Esophagus (tissue), 2 donors: Measurements from ENCODE around the gene NECAB2. TPM values are rescaled to one million over a fixed set of nuclear protein-coding genes. Genes with fewer than 3 reads are reported as not detected.

ENCODE experiments used
- H3K27ac ChIP-seq, 2 donors: one replicate each; pipeline ENCODE4 v1.5.1; 2013; ENCODE audit warnings: low read depth in 2 of 2, mild to moderate bottlenecking in 2 of 2, inconsistent platforms in 1 of 2, low read length in 1 of 2, moderate library complexity in 1 of 2
- H3K27me3 ChIP-seq, 2 donors: one replicate each; pipeline ENCODE4 v1.6.1; 2013; ENCODE audit warnings: low read length in 2 of 2, control low read depth in 1 of 2, mild to moderate bottlenecking in 1 of 2; ENCODE audit not compliant: insufficient read depth in 2 of 2, control insufficient read depth in 1 of 2
- H3K36me3 ChIP-seq, 2 donors: one replicate each; pipeline ENCODE4 v1.6.1; 2013; ENCODE audit warnings: low read length in 1 of 2; ENCODE audit not compliant: control insufficient read depth in 2 of 2, insufficient read depth in 2 of 2
- H3K4me1 ChIP-seq, 2 donors: one replicate each; pipeline ENCODE4 v1.6.1; 2013; ENCODE audit warnings: low read length in 1 of 2; ENCODE audit not compliant: control insufficient read depth in 2 of 2, insufficient read depth in 2 of 2
- H3K4me3 ChIP-seq, 2 donors: one replicate each; pipeline ENCODE4 v1.5.1; 2013; ENCODE audit warnings: low read length in 2 of 2, mild to moderate bottlenecking in 2 of 2, low read depth in 1 of 2, moderate library complexity in 1 of 2
- H3K9me3 ChIP-seq, 2 donors: one replicate each; pipeline ENCODE4 v1.6.1; 2013; ENCODE audit warnings: mild to moderate bottlenecking in 2 of 2, low read depth in 1 of 2, low read length in 1 of 2, moderate library complexity in 1 of 2; ENCODE audit not compliant: control insufficient read depth in 2 of 2, insufficient read depth in 1 of 2
- WGBS, 2 donors: extraction: QIAGEN DNeasy Blood & Tissue Kit; methylation state at CpG; one replicate each; pipeline ENCODE4 v1.1.7; 2013; 5-methylcytosine and 5-hydroxymethylcytosine counted together
- polyA plus RNA-seq, 2 donors: library from polyadenylated mRNA; stranded (reverse); fragments of 200-250 nt; gene quantifications; one replicate each; pipeline ENCODE4 v1.2.3, GENCODE V29; 2013
- donor health status: healthy with polysubstance abuse.
- donor health status: Bipolar disorder and iron deficiency.

Gene NECAB2
- polyA plus RNA-seq, 2 donors = not detected

DNA sequence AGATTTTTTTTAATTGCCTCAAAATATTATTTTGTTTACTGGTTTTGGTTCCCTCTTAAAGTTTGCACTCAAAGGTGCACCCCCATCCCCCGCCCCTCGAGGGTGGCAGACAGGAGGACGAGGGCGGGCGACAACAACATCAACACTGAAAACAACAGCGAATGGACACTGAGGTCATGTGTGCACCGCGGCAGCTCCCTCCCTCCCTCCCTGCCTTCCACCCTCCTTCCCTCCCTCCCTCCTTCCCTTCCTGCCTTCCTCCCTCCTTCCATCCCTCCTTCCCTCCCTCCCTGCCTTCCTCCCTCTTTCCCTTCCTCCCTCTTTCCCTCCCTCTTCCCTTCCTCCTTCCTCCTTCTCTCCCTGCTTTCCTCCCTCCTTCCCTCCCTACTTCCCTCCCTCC, 16.5 kb upstream of the NECAB2 start:
- Histone ChIP-seq H3K4me3 (no peak overlapping the region), H3K27ac (no peak overlapping the region), H3K27me3 (no peaks in the 10 kb centered on the region), H3K4me1 (peaks cover 6 to 19% of the 10 kb centered on the region in 2 donors), H3K36me3 (no peaks in the 10 kb centered on the region), H3K9me3 (no peaks in the 10 kb centered on the region)
- 31 to 35% methylated on average over 8 of the region's 8 CpGs for WGBS, 2 donors

DNA sequence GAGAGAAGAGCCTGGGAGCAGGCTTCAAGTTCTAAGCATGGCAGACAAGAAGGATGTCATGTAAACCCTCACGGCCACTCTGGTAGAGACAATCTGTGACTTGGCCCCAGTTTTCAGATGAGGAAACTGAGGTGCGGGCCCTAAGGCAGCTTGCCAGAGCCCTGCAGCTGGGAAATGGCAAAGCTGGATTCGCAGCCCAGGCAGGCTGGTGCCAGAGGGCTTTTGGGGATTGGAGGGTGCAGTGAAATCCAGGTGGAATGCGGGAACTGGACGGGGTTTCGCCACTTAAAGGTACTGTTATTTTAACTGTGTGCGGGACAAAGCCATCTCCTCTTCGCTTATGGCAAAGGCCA, 15.5 kb upstream of the NECAB2 start:
- Histone ChIP-seq H3K36me3 (no peaks in the 10 kb centered on the region), H3K9me3 (no peaks in the 10 kb centered on the region), H3K4me1 (peaks cover 3 to 14% of the 10 kb centered on the region in 2 donors), H3K27me3 (no peaks in the 10 kb centered on the region), H3K27ac (peak overlapping the region; percentile 62 to 80), H3K4me3 (peak overlapping the region in 1 of 2 donors; percentile 55)
- 12% methylated on average over 8 of the region's 8 CpGs for WGBS, 2 donors

DNA sequence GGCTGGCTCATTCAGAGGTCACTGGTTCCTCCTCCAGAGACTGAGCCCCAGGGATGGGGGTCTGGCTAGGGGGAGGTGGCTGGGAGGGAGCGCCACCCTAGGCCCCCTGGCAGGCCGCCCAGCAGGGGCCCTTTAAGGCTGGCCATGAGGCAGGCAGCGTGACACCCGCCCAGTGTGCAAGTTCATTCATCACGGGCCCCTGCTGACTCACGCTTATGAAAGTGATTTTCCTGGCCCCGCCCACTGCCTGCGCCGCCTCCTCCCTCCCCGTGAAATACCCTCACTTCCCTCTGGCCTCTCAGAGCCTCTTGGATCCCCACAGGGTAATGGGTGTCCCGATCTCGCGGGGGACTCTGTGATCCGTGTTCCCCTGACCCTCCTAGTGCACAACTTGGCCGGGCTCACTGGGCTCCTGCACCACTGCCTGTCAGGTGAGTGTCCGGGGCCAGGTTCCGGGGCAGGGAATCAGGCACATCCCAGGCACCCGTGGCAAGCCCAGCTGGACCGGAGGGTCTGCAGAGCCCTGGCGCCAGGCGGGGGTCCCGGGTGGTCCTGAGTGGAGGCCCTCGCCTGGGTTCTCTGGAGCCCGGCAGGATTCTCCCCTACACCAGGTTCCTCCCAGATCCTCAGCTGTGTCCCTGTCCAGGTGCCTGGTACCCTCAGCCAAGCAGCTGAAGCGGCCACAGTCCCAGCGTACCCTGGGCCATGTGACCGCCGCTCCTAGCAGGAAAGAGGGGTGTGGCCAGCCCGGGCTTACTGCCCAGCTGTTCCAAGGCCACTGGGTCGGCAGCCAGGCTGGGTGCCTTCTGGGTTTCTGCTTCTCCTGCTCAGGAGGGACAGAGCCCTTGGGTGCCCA, 14.9 kb upstream of the NECAB2 start, which contains the start of gene OSGIN1:
TSS of gene OSGIN1 (plus strand) at position 301 of the 856 bp plus-strand sequence. CDS start 4,432 bp downstream, outside the sequence.
- Histone ChIP-seq H3K36me3 (peaks cover 0 to 2% of the 10 kb centered on the region in 2 donors), H3K9me3 (no peaks in the 10 kb centered on the region), H3K4me3 (peak within 1 kb of the TSS; percentile 55 to 70), H3K4me1 (peaks cover 0 to 14% of the 10 kb centered on the region in 2 donors), H3K27ac (peak within 1 kb of the TSS; percentile 94 to 96), H3K27me3 (no peaks in the 10 kb centered on the region)
- WGBS, 2 donors = 0 to 1% methylated on average over 29 to 30 of the region's 30 CpGs

DNA sequence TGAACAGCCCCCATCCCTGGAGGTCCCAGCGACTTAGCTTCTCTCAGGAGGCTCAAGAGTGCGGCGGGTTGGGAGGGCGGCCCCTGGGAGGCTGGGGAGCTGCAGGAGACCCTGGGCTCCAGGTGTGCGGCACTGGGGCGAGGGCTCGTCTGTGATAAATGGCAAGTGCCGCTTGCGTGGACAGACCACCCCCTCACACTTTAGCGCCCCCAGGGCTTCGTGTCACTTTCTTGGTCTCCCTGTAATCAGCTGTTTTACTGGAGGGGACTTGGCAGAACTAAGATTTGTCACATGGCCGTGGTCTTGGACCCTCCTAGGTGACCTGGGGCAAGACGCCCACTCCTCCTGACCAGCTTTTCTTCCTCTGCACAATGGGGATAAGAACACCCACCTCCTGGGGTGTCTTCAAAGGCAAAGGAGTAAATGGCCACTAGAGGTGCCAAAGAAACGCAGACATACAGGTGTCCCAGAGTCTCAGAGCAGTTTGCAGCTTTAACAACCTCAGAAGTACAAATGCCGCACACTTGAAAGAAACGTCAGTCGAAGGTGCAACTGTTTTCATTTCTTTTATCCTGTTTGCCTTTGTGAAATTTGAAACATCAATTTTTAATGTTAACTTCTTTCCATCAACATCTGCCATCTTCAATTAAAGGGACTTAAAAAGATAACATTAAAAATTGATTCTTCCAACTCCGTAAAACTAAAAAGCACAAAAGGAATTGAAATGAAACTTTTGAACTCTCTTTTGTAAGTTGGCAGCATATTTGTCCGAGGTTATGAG, 14.1 kb upstream of the NECAB2 start:
- peaks cover 0 to 14% of the 10 kb centered on the region in 2 donors for H3K4me1 ChIP-seq
- H3K27ac ChIP-seq = peak overlapping the region; percentile 94 to 96
- H3K27me3 ChIP-seq = no peaks in the 10 kb centered on the region
- peaks cover under 1 to 3% of the 10 kb centered on the region in 2 donors for H3K36me3 ChIP-seq
- WGBS, 2 donors = 11 to 18% methylated on average over 19 of the region's 19 CpGs
- peak overlapping the region; percentile 55 to 70 for H3K4me3 ChIP-seq
- H3K9me3 ChIP-seq = no peaks in the 10 kb centered on the region

DNA sequence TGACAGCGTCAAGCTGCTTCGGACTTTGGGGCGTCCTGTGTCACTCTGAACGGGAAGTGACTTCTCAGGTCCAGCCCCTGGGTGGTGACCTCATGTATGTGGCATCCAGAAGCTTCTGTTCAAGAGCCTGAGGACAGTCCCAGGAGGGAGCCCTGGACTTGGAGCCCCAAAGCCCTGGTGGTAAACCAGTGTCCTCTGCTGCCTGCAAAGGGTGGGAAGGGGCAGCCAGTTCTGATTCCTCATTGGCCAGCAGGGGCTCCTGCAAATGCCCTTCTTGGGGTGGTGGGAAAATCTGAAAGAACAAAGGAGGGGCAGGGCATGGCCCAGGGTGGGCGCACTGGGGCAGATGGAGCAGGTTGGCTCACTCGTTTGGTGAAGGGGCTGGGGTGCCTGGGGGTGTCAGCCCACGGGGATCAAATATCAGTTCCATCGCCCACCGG, 13.4 kb upstream of the NECAB2 start:
- WGBS, 2 donors = 51 to 59% methylated on average over 9 of the region's 9 CpGs
- H3K4me1 ChIP-seq = peaks cover 0 to 14% of the 10 kb centered on the region in 2 donors
- H3K9me3 ChIP-seq = no peaks in the 10 kb centered on the region
- peak overlapping the region in 1 of 2 donors; percentile 5 for H3K27ac ChIP-seq
- H3K27me3 ChIP-seq = no peaks in the 10 kb centered on the region
- peak overlapping the region in 1 of 2 donors; percentile 55 for H3K4me3 ChIP-seq
- H3K36me3 ChIP-seq = peaks cover 3% of the 10 kb centered on the region in 2 donors

DNA sequence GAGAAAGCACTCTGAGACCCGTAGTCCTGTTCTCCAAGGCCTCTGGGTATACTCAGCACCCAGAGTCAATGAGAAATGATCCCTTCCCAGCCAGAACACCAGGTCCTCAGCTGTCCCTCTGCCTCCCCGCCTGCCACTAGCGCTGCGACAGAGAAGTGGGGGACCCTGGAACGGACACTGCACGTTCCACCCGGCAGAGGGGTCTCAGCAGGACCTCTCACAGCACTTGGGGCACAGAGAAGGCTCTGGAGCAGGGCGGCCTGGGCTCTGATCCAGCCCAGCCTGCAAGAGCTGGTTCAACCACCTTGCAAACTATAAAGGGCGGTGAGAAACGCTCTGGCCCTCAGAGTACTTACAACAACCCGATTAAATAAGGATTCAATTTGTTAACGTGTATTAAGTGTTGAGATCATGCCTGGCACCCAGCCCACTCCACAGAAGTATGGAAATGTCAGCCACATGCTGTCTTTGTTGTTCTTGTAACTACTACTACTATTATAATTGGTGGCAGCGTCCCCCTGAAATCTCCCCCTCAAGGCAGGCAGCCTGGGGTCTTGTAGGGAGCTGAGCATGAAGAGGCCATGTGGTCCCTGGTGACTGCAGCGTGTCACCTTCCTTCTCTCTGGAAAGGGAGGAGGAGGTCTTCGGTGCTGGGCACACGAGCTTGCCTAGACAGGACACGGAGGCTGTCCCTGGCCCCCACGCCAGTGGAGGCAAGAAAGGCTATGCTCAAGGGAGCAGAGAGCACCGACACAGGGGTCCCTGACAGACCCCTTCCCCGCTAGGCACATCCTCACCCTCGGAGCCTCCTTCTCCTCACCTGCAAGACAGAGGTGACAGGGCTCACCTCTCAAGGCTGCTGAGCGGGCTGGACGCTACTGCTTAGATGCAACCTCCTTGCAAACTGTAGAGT, 12.6 kb upstream of the NECAB2 start:
- no peak overlapping the region for H3K27ac ChIP-seq
- peaks cover 5 to 7% of the 10 kb centered on the region in 2 donors for H3K36me3 ChIP-seq
- H3K4me1 ChIP-seq = peaks cover 0 to 12% of the 10 kb centered on the region in 2 donors
- H3K4me3 ChIP-seq = no peak overlapping the region
- H3K9me3 ChIP-seq = no peaks in the 10 kb centered on the region
- WGBS, 2 donors = 72 to 81% methylated on average over 23 of the region's 23 CpGs
- H3K27me3 ChIP-seq = no peaks in the 10 kb centered on the region

DNA sequence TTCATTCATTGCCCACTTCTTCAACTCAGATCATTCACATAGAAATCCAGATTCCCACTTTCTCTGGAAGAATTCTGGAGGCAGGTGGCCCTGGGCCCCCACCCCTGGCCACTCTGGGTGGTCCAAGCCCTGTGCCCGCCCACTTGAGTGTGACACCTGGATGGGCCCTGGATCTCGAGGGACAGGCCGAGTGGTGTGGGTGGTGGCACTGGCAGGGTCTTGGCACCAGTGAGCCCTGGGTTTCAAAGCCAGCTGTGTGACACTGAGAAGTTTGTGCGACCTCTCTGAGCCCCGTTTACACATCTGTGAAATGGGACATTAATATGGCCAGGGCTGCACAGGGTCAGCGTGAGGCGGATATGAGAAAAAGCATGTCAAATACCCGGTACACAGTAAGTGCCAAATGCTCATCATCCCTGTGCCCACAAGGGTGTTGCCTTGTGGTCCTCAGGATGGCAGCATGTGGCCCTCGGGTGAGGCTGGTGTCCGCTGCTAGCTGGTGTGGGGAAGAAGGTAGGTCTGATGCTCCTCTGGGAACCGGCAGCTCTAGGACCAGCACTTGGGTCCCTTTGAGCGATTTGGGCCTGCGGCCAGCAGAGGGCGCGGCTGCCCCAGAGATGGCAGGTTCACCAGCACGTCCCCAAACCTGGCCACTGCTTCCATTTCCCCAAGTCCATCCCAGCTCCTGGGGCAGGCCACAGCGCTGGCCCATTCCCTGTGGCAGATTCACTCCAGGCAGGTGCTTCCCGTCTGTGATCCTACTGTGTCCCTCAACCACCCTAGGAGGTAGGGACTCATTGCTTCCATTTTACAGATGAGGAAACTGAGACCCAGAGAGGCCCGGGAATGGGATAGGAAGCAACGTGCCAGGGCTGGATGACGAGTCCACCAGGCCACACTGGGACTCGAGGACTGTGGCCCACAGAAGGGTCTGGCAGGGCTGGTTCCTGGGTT, 11.4 kb upstream of the NECAB2 start:
- WGBS, 2 donors = 45 to 47% methylated on average over 22 of the region's 22 CpGs

DNA sequence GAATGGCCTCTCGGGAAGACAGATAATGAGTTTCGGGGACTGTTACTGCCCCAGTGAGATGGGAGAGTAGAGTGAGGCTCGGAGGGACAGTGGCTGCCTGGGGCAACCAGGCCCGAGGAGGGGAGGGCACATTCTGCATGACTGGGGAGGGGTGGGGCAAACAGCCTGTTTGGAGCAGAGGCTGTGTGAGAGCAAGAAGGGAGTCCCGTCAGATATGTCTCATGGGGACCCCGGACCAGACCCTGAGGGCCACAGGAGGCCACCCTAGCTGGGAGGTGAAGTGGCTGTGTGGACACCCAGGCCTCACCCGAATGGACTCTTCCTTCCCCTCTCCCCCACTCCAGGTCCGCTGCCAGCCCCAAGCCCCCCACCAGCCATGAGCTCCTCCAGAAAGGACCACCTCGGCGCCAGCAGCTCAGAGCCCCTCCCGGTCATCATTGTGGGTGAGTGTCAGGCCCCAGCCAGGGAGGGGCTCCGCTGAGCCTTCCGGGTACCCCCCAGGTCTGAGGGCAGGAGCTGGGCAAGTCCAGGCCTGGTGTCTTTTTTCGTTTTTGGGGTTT, 10.7 kb upstream of the NECAB2 start:
- Histone ChIP-seq H3K4me3 (no peak overlapping the region), H3K9me3 (no peaks in the 10 kb centered on the region), H3K4me1 (peaks cover 0 to 12% of the 10 kb centered on the region in 2 donors), H3K36me3 (peaks cover 5 to 16% of the 10 kb centered on the region in 2 donors), H3K27me3 (no peaks in the 10 kb centered on the region), H3K27ac (no peak overlapping the region)
- 84 to 86% methylated on average over 13 to 14 of the region's 14 CpGs for WGBS, 2 donors

More for the DNA sequence above, 11.4 kb upstream of the NECAB2 start:
- no peaks in the 10 kb centered on the region for H3K9me3 ChIP-seq
- peaks cover 5 to 16% of the 10 kb centered on the region in 2 donors for H3K36me3 ChIP-seq
- no peak overlapping the region for H3K27ac ChIP-seq
- H3K27me3 ChIP-seq = no peaks in the 10 kb centered on the region
- H3K4me3 ChIP-seq = no peak overlapping the region
- peaks cover 0 to 12% of the 10 kb centered on the region in 2 donors for H3K4me1 ChIP-seq
